GM12878 (cell line): ENCODE data around the gene MAPK13. TPM values are rescaled to one million over a fixed set of nuclear protein-coding genes. Genes with fewer than 3 reads are reported as not detected.

Experiments used
- ATAC-seq: fragments of 200-7000 bp; cut with Tn5 transposase; 3 replicates; pipeline ENCODE4 v1.9.1; 2020; ENCODE audit warnings: mild to moderate bottlenecking, moderate library complexity
- BruUV-seq: library from RNA; stranded (reverse); fragments of 400-500 nt; replicated peaks from 2 replicates; lab custom pipeline; 2021; lab: Mats Ljungman, UMichigan
- CTCF ChIA-PET: fragments of 300-600 bp; sonication (Branson Sonifier 250); formaldehyde crosslinking; extraction: SDS; loops from one replicate; lab custom pipeline; 2021; ENCODE audit warnings: inconsistent platforms; lab: Yijun Ruan, JAX
- POLR2A ChIA-PET: fragments of 350-600 bp; formaldehyde crosslinking; extraction: SDS; loops from one replicate; lab custom pipeline; 2021; ENCODE audit warnings: inconsistent platforms; lab: Charles Lee
- RAD21 ChIA-PET: fragments of 300-600 bp; sonication (Branson Sonifier 250); formaldehyde crosslinking; loops from one replicate; lab custom pipeline; 2023; ENCODE audit warnings: antibody characterized with exemption; ENCODE audit not compliant: unreplicated experiment; lab: Charles Lee
- SMC1A ChIA-PET: fragments of 300-600 bp; sonication (Branson Sonifier 250); formaldehyde crosslinking; loops from one replicate; lab custom pipeline; 2023; ENCODE audit not compliant: unreplicated experiment, uncharacterized antibody; lab: Charles Lee
- DNase-seq: peaks from one replicate; pipeline ENCODE4 v3.0.0-alpha.2; 2011; ENCODE audit warnings: low read depth, low spot score
- FAIRE-seq: peaks from 3 replicates; lab custom pipeline; 2011; peaks lifted over from hg19 to GRCh38; lab: Jason Lieb, UNC
- H2AFZ ChIP-seq: 2 replicates; pipeline ENCODE4 v1.6.0; 2011; ENCODE audit warnings: low read depth, low read length, control low read depth; ENCODE audit not compliant: control insufficient read depth
- H3K27ac ChIP-seq: 2 replicates; pipeline ENCODE4 v1.5.1; 2011; ENCODE audit warnings: control low read depth; ENCODE audit not compliant: control insufficient read depth, insufficient read depth
- H3K27me3 ChIP-seq, 2 experiments: replicated peaks in 1 of 2; 2 replicates each; pipeline versions ENCODE4 v1.6.0 to v1.6.1; 2011; ENCODE audit warnings: low read length in 1 of 2; ENCODE audit not compliant: control insufficient read depth in 2 of 2, insufficient read depth in 2 of 2
- H3K36me3 ChIP-seq, 2 experiments: 2 replicates each; pipeline ENCODE4 v1.5.1; 2011; ENCODE audit warnings: low read length in 1 of 2; ENCODE audit not compliant: control insufficient read depth in 2 of 2, insufficient read depth in 2 of 2
- H3K4me1 ChIP-seq: 2 replicates; pipeline ENCODE4 v1.6.1; 2011; ENCODE audit warnings: mild to moderate bottlenecking, low read length, moderate library complexity, mixed read lengths; ENCODE audit not compliant: control insufficient read depth, insufficient read depth
- H3K4me2 ChIP-seq: 2 replicates; pipeline ENCODE4 v1.6.0; 2011; ENCODE audit warnings: control low read depth; ENCODE audit not compliant: control insufficient read depth, insufficient read depth
- H3K4me3 ChIP-seq: fragments of 200-600 bp; sonication (generic); 2 replicates; pipeline ENCODE4 v1.5.1; 2016
- H3K79me2 ChIP-seq: 2 replicates; pipeline ENCODE4 v1.6.0; 2011; ENCODE audit warnings: low read length; ENCODE audit not compliant: control insufficient read depth, insufficient read depth
- H3K9ac ChIP-seq: 2 replicates; pipeline ENCODE4 v1.8.0; 2011; ENCODE audit warnings: low read length, control low read depth, mixed read lengths; ENCODE audit not compliant: control insufficient read depth, insufficient read depth
- H3K9me3 ChIP-seq: replicated peaks from 3 replicates; pipeline ENCODE4 v1.5.1; 2011; ENCODE audit warnings: mild to moderate bottlenecking, low read length; ENCODE audit not compliant: control insufficient read depth, insufficient read depth
- H4K20me1 ChIP-seq: 2 replicates; pipeline ENCODE4 v1.6.0; 2011; ENCODE audit not compliant: control insufficient read depth, insufficient read depth
- CHD1 ChIP-seq: IDR thresholded peaks from 2 replicates; pipeline ENCODE4 v1.6.1; 2012; ENCODE audit warnings: low read depth, low read length, improper control_type of control experiment
- E2F8 ChIP-seq: fragments of 450-650 bp; IDR thresholded peaks from 2 replicates; pipeline ENCODE4 v1.6.1; 2018; ENCODE audit warnings: mild to moderate bottlenecking, low read depth, moderate library complexity; ENCODE audit not compliant: partially characterized antibody
- EED ChIP-seq: sonication (generic); IDR thresholded peaks from 2 replicates; pipeline ENCODE4 v1.6.1; 2016; ENCODE audit warnings: antibody characterized with exemption, low read depth
- ETV6 ChIP-seq, 2 experiments: fragments of 450-650 bp in 1 of 2; IDR thresholded peaks in 1 of 2; conservative IDR thresholded peaks in 1 of 2; 2 replicates each; pipeline ENCODE4 v1.6.1; 2014; ENCODE audit warnings: antibody characterized with exemption in 1 of 2, borderline replicate concordance in 1 of 2, low read depth in 1 of 2, mild to moderate bottlenecking in 1 of 2, moderate library complexity in 1 of 2
- HDAC2 ChIP-seq: fragments of 200-600 bp; sonication (generic); IDR thresholded peaks from 2 replicates; pipeline ENCODE4 v1.6.1; 2017
- HSF1 ChIP-seq: fragments of 150-350 bp; IDR thresholded peaks from 2 replicates; pipeline ENCODE4 v1.6.1; 2014; ENCODE audit warnings: mild to moderate bottlenecking, low read depth, low read length
- IKZF1 ChIP-seq: fragments of 450-650 bp; conservative IDR thresholded peaks from 2 replicates; pipeline ENCODE4 v1.6.1; 2017; ENCODE audit warnings: antibody characterized with exemption, mild to moderate bottlenecking
- NFXL1 ChIP-seq: fragments of 450-650 bp; IDR thresholded peaks from 2 replicates; pipeline ENCODE4 v1.6.1; 2017; ENCODE audit warnings: antibody characterized with exemption, mild to moderate bottlenecking, borderline replicate concordance
- SMC3 ChIP-seq: IDR thresholded peaks from 2 replicates; pipeline ENCODE4 v1.6.1; 2011; ENCODE audit warnings: low read length, improper control_type of control experiment, borderline replicate concordance
- SRF ChIP-seq, 2 experiments: IDR thresholded peaks; 2 replicates each; pipeline ENCODE4 v1.6.1; 2011; ENCODE audit warnings: low read depth in 2 of 2, low read length in 2 of 2, mild to moderate bottlenecking in 1 of 2, moderate library complexity in 1 of 2
- TBL1XR1 ChIP-seq: IDR thresholded peaks from 2 replicates; pipeline ENCODE4 v1.6.1; 2012; ENCODE audit warnings: low read depth, low read length, improper control_type of control experiment
- WGBS: methylation state at CpG from one replicate; pipeline ENCODE4 v1.1.6; 2016; ENCODE audit warnings: low lambda C conversion rate; ENCODE audit not compliant: insufficient replicate concordance, insufficient coverage; ENCODE audit errors: missing lambda C conversion rate; 5-methylcytosine and 5-hydroxymethylcytosine counted together
- in situ Hi-C: fragments of 300-500 bp; cut with MboI; formaldehyde crosslinking; loops from 9 replicates; pipeline ENCODE4 v1.14.3; 2018; ENCODE audit warnings: mixed read lengths
- intact Hi-C: fragments of 100-400 bp; cut with micrococcal nuclease; formaldehyde crosslinking; loops from one replicate; pipeline ENCODE4 v1.14.2; 2022; ENCODE audit not compliant: unreplicated experiment
- polyA plus RNA-seq, 11 experiments: library from polyadenylated mRNA; depleted of rRNA in 4 of 11; unstranded in 6 of 11; stranded (reverse) in 5 of 11; fragments of >200 nt; fragmentation: Nextera tagmentation in 4 of 11; fragmentation: Illumina TruSeq in 1 of 11; extraction: Ambion mirVana in 4 of 11; extraction: Trizol in 1 of 11; gene quantifications; 1 replicate in 1 of 11; 2 replicates in 10 of 11; pipeline versions ENCODE4 v1.2.1 to v1.2.3, GENCODE V29; 2011 to 2016; ENCODE audit warnings: inconsistent platforms in 2 of 11, missing spikeins in 2 of 11, low read depth in 1 of 11
- total RNA-seq, 4 experiments: library from RNA; depleted of rRNA in 3 of 4; stranded (reverse); fragments of >200 nt in 3 of 4; fragmentation: Illumina TruSeq in 1 of 4; extraction: Trizol in 1 of 4; gene quantifications; 2 replicates each; pipeline versions ENCODE4 v1.2.1 to v1.2.3, GENCODE V29; 2013 to 2021

Gene MAPK13
- total and polyA plus RNA-seq, 10 of the 15 experiments (the other 5 are each of a cell fraction or from before 2014, with no cell fraction given): 1.8 to 48.0 (median 37.5) TPM

- no peak overlapping the region for H3K4me3 ChIP-seq
- intact Hi-C loops: no loop called here
- WGBS: 98% methylated on average over 2 of the region's 2 CpGs
- ATAC-seq (no peak), DNase-seq (no peak), FAIRE-seq (no peak)
- SMC1A ChIA-PET: interaction anchor here (1.0 to 2.2 kb wide), 6 partner anchors 20 to 50 kb away, joined by 3 to 10 read pairs (median 4); no protein-coding TSS in a partner anchor
- POLR2A ChIA-PET: interaction anchor here (0.6 to 0.7 kb wide), 2 partner anchors 44 to 917 kb away, joined by 3 read pairs; no protein-coding TSS in a partner anchor
- no peak overlapping the region for H3K9ac ChIP-seq
- no peaks in the 10 kb centered on the region for H3K36me3 ChIP-seq
- in situ Hi-C loops: no loop called here
- no peak overlapping the region for H2AFZ ChIP-seq
- no peak overlapping the region for H3K4me2 ChIP-seq
- no peak for TF ChIP-seq E2F8
- no peak for TF ChIP-seq SMC3
- TF ChIP-seq SRF (IDR thresholded peaks at IDR 0.05; ENCODE audit: low read depth in 2 of 2, low read length in 2 of 2): no peak
- TF ChIP-seq TBL1XR1: no peak
- no peak for TF ChIP-seq CHD1
- TF ChIP-seq EED: no peak
- TF ChIP-seq IKZF1: no peak
- no peak for TF ChIP-seq NFXL1
- TF ChIP-seq HDAC2: no peak
- no peak for TF ChIP-seq HSF1
- TF ChIP-seq ETV6 (conservative IDR thresholded peaks at IDR 0.05 in 1 of 2, IDR thresholded peaks at IDR 0.05 in 1 of 2; ENCODE audit: borderline replicate concordance in 1 of 2, low read depth in 1 of 2): no peak
- H3K9me3 ChIP-seq: no peaks in the 10 kb centered on the region; the same call in 2 of the 3 replicates
- no peaks in the 10 kb centered on the region for H3K27me3 ChIP-seq
- no peaks in the 10 kb centered on the region for H4K20me1 ChIP-seq
- CTCF ChIA-PET: interaction anchor here (0.7 to 1.7 kb wide), 7 partner anchors 25 to 780 kb away, joined by 3 to 7 read pairs (median 3); no protein-coding TSS in a partner anchor
- no peak overlapping the region for H3K27ac ChIP-seq
- RAD21 ChIA-PET: interaction anchor here (1.2 kb wide), 1 partner anchor 32 kb away, joined by 3 read pairs; no protein-coding TSS in a partner anchor
- H3K79me2 ChIP-seq: no peaks in the 10 kb centered on the region
- peaks cover 14% of the 10 kb centered on the region for H3K4me1 ChIP-seq
- BruUV-seq: no TSS peak
These were observed 40.4 kb downstream of the MAPK13 start for GRCh38 chr6:36170704-36171103.
